ENCODE data around the gene FIGN. TPM values are rescaled to one million over a fixed set of nuclear protein-coding genes. Genes with fewer than 3 reads are reported as not detected.

FIGN gene
- total RNA-seq, 2 donors from 2014 or later: 18.6 to 20.5 TPM

- Histone ChIP-seq H3K9me3 (ENCODE audit: control insufficient read depth, low read length) (no peaks in the 10 kb centered on the region), H3K36me3 (ENCODE audit: control insufficient read depth, insufficient read depth, low read length) (no peaks in the 10 kb centered on the region), H3K9ac (ENCODE audit: extremely low read depth, low read length, poor library complexity, severe bottlenecking) (no peak overlapping the region), H3K27ac (ENCODE audit: low read depth, low read length) (peak overlapping the region; percentile 56), H3K27me3 (ENCODE audit: control insufficient read depth, insufficient read depth, low read length, poor library complexity, severe bottlenecking) (no peaks in the 10 kb centered on the region), H3K4me1 (ENCODE audit: control insufficient read depth, insufficient read depth, low read length) (peaks cover 8% of the 10 kb centered on the region), H3K4me3 (ENCODE audit: low read length) (no peak overlapping the region)
- no peak overlapping the region for H3K4me3 Mint-ChIP-seq
- TF ChIP-seq, protein P1, sequence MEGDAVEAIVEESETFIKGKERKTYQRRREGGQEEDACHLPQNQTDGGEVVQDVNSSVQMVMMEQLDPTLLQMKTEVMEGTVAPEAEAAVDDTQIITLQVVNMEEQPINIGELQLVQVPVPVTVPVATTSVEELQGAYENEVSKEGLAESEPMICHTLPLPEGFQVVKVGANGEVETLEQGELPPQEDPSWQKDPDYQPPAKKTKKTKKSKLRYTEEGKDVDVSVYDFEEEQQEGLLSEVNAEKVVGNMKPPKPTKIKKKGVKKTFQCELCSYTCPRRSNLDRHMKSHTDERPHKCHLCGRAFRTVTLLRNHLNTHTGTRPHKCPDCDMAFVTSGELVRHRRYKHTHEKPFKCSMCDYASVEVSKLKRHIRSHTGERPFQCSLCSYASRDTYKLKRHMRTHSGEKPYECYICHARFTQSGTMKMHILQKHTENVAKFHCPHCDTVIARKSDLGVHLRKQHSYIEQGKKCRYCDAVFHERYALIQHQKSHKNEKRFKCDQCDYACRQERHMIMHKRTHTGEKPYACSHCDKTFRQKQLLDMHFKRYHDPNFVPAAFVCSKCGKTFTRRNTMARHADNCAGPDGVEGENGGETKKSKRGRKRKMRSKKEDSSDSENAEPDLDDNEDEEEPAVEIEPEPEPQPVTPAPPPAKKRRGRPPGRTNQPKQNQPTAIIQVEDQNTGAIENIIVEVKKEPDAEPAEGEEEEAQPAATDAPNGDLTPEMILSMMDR (conservative IDR thresholded peaks at IDR 0.05): no peak
- no peak overlapping the region for H3K27ac Mint-ChIP-seq
- no peaks in the 10 kb centered on the region for H3K36me3 Mint-ChIP-seq (ENCODE audit: low read depth)
- H3K27me3 Mint-ChIP-seq (ENCODE audit: insufficient read depth): no peaks in the 10 kb centered on the region
- no peak for DNase-seq
- peaks cover 18% of the 10 kb centered on the region for H3K4me1 Mint-ChIP-seq
- no peaks in the 10 kb centered on the region for H3K9me3 Mint-ChIP-seq
- 76 to 85% methylated on average over 5 to 6 of the region's 6 CpGs for WGBS, 2 experiments (ENCODE audit: insufficient coverage in 1 of 2, insufficient read length in 1 of 2)
Observed at GRCh38 chr2:163637871-163638270, 97.9 kb downstream of the FIGN start.

DNA sequence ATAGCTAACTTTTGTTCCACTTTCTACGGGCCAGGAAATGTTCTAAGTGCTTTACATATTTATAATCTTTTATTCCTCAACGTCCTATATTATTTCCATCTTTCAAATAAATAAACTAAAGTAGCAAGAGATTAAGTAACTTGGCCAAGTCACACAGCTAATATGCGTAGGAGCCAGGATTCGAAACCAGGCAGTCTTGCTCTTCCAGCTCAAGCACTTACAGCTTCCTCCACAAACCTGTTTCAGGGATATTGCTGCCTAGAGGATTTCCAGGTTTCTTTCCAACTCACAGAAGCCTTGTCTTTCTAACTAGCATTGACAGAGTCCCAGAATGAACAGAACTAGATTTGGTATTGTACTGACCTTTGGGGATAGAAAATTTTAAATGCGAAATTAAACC is 102.5 kb downstream of the FIGN start:
- Histone ChIP-seq H3K9ac (ENCODE audit: extremely low read depth, low read length, poor library complexity, severe bottlenecking) (no peak overlapping the region), H3K9me3 (ENCODE audit: control insufficient read depth, low read length) (no peaks in the 10 kb centered on the region), H3K27me3 (ENCODE audit: control insufficient read depth, insufficient read depth, low read length, poor library complexity, severe bottlenecking) (no peaks in the 10 kb centered on the region), H3K4me1 (ENCODE audit: control insufficient read depth, insufficient read depth, low read length) (peaks cover under 1% of the 10 kb centered on the region), H3K27ac (ENCODE audit: low read depth, low read length) (no peak overlapping the region), H3K36me3 (ENCODE audit: control insufficient read depth, insufficient read depth, low read length) (no peaks in the 10 kb centered on the region), H3K4me3 (ENCODE audit: low read length) (no peak overlapping the region)
- DNase-seq: no peak
- no peak overlapping the region for H3K4me3 Mint-ChIP-seq
- peaks cover 6% of the 10 kb centered on the region for H3K4me1 Mint-ChIP-seq
- TF ChIP-seq, protein P1 (conservative IDR thresholded peaks at IDR 0.05): no peak
- no peaks in the 10 kb centered on the region for H3K9me3 Mint-ChIP-seq
- no peak overlapping the region for H3K27ac Mint-ChIP-seq
- no peaks in the 10 kb centered on the region for H3K27me3 Mint-ChIP-seq (ENCODE audit: insufficient read depth)
- H3K36me3 Mint-ChIP-seq (ENCODE audit: low read depth): no peaks in the 10 kb centered on the region
- WGBS, 2 experiments (ENCODE audit: insufficient coverage in 1 of 2, insufficient read length in 1 of 2): 98 to 100% methylated on average over 3 to 5 of the region's 5 CpGs

DNA sequence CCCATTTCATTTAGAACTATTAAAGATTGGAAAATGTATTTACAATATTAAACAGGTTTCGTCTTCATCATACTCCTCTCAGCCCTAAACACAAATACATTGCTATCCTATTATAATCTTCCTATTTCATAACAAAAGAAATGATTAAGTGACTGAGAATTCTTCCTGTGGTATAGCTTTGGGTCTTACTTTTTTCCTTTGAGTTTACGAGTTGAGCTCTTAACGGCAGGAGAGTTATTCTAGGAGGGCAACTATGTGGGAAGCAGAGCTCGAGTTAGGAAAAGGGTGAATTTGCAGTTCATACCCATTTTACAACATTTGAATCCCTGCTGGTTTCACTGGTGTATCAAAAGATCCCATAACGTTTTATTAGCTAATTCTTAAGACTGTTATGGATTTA is 105.0 kb downstream of the FIGN start:
- Histone ChIP-seq H3K9me3 (ENCODE audit: control insufficient read depth, low read length) (no peaks in the 10 kb centered on the region), H3K36me3 (ENCODE audit: control insufficient read depth, insufficient read depth, low read length) (no peaks in the 10 kb centered on the region), H3K9ac (ENCODE audit: extremely low read depth, low read length, poor library complexity, severe bottlenecking) (no peak overlapping the region), H3K4me3 (ENCODE audit: low read length) (no peak overlapping the region), H3K27ac (ENCODE audit: low read depth, low read length) (no peak overlapping the region), H3K4me1 (ENCODE audit: control insufficient read depth, insufficient read depth, low read length) (no peaks in the 10 kb centered on the region), H3K27me3 (ENCODE audit: control insufficient read depth, insufficient read depth, low read length, poor library complexity, severe bottlenecking) (no peaks in the 10 kb centered on the region)
- no peak overlapping the region for H3K27ac Mint-ChIP-seq
- no peaks in the 10 kb centered on the region for H3K9me3 Mint-ChIP-seq
- no peak overlapping the region for H3K4me3 Mint-ChIP-seq
- TF ChIP-seq, protein P1 (conservative IDR thresholded peaks at IDR 0.05): no peak
- H3K27me3 Mint-ChIP-seq (ENCODE audit: insufficient read depth): no peaks in the 10 kb centered on the region
- H3K36me3 Mint-ChIP-seq (ENCODE audit: low read depth): no peaks in the 10 kb centered on the region
- H3K4me1 Mint-ChIP-seq: peaks cover 4% of the 10 kb centered on the region
- DNase-seq: no peak
- 91 to 100% methylated on average over 1 to 5 of the region's 5 CpGs for WGBS, 2 experiments (ENCODE audit: insufficient coverage in 1 of 2, insufficient read length in 1 of 2)

All from endodermal cell (in vitro differentiated cells).